Amniotic epithelial cell (primary cell): ENCODE results near the gene MED15.

ENCODE experiments used
- DNase-seq: peaks from one replicate; pipeline ENCODE4 v3.0.0-alpha.2; 2010; ENCODE audit warnings: low read depth

MED15 gene

GRCh38 chr22:20552443-20553401 lies 45.3 kb downstream of the MED15 start:
- DNase-seq, result peak; percentile 83

- DNase-seq, result no peak
These were observed 46.7 kb downstream of the MED15 start for GRCh38 chr22:20553947-20554741.

GRCh38 chr22:20554824-20555223 lies 47.4 kb downstream of the MED15 start:
- DNase-seq, result no peak

- DNase-seq, result no peak
These were observed 51.1 kb downstream of the MED15 start for GRCh38 chr22:20558534-20558933.

GRCh38 chr22:20559174-20559760 lies 51.9 kb downstream of the MED15 start:
- no peak for DNase-seq

GRCh38 chr22:20560716-20561115 lies 53.3 kb downstream of the MED15 start:
- DNase-seq, result no peak

GRCh38 chr22:20561882-20562281 lies 54.5 kb downstream of the MED15 start:
- DNase-seq, result no peak

GRCh38 chr22:20562607-20563465 lies 55.4 kb downstream of the MED15 start:
- no peak for DNase-seq

GRCh38 chr22:20563466-20563906 lies 56.1 kb downstream of the MED15 start:
- DNase-seq, result no peak

- no peak for DNase-seq
These were observed 56.5 kb downstream of the MED15 start for GRCh38 chr22:20563941-20564371.

GRCh38 chr22:20565079-20565734 lies 57.8 kb downstream of the MED15 start:
- peak; percentile 15 for DNase-seq

GRCh38 chr22:20565761-20566160 lies 58.4 kb downstream of the MED15 start:
- DNase-seq, result no peak

GRCh38 chr22:20566420-20567260 lies 59.2 kb downstream of the MED15 start:
- DNase-seq, result peak; percentile 80

- peak; percentile 55 for DNase-seq
These were observed 60.0 kb downstream of the MED15 start for GRCh38 chr22:20567371-20567847.

- DNase-seq, result peak; percentile 73
These were observed 60.6 kb downstream of the MED15 start for GRCh38 chr22:20567993-20568417.

GRCh38 chr22:20568502-20569058 lies 61.2 kb downstream of the MED15 start:
- DNase-seq, result no peak

GRCh38 chr22:20569059-20570058 lies 61.9 kb downstream of the MED15 start:
- DNase-seq, result peak; percentile 96

GRCh38 chr22:20571078-20571503 lies 63.7 kb downstream of the MED15 start:
- no peak for DNase-seq
